Loucy (cell line): ENCODE measurements around the gene TRIM46.

Experiments used
- H2AFZ ChIP-seq: fragments of 200-600 bp; sonication (generic); 2 replicates; pipeline ENCODE4 v1.6.0; 2016; ENCODE audit warnings: antibody characterized with exemption, mild to moderate bottlenecking, low read length, moderate library complexity
- H3F3A ChIP-seq: fragments of 200-600 bp; 2 replicates; pipeline ENCODE4 v1.6.0; 2016; ENCODE audit warnings: antibody characterized with exemption, low read depth, mild to moderate bottlenecking
- H3K27me3 ChIP-seq: fragments of 200-600 bp; sonication (generic); 2 replicates; pipeline ENCODE4 v1.6.1; 2014; ENCODE audit warnings: low read length, mild to moderate bottlenecking; ENCODE audit not compliant: insufficient read depth, poor library complexity, severe bottlenecking
- H3K36me3 ChIP-seq: fragments of 200-600 bp; sonication (generic); 2 replicates; pipeline ENCODE4 v1.6.1; 2016; ENCODE audit warnings: low read length; ENCODE audit not compliant: insufficient read depth
- H3K4me1 ChIP-seq: fragments of 200-600 bp; sonication (generic); 2 replicates; pipeline ENCODE4 v1.5.1; 2014; ENCODE audit warnings: low read length, mild to moderate bottlenecking; ENCODE audit not compliant: insufficient read depth, poor library complexity, severe bottlenecking
- H3K4me2 ChIP-seq: fragments of 200-600 bp; sonication (generic); 2 replicates; pipeline ENCODE4 v1.6.0; 2014; ENCODE audit warnings: antibody characterized with exemption, low read length, low read depth, mild to moderate bottlenecking; ENCODE audit not compliant: poor library complexity, severe bottlenecking
- H3K4me3 ChIP-seq: fragments of 200-600 bp; sonication (generic); 2 replicates; pipeline ENCODE4 v1.5.1; 2014; ENCODE audit warnings: low read length, mild to moderate bottlenecking, mixed read lengths; ENCODE audit not compliant: poor library complexity, severe bottlenecking
- H3K79me2 ChIP-seq: fragments of 200-600 bp; sonication (generic); 2 replicates; pipeline ENCODE4 v1.6.1; 2014; ENCODE audit warnings: low read length; ENCODE audit not compliant: insufficient read depth
- H3K9ac ChIP-seq: fragments of 200-600 bp; sonication (generic); 2 replicates; pipeline ENCODE4 v1.6.0; 2014; ENCODE audit warnings: mild to moderate bottlenecking, low read depth, low read length, moderate library complexity; ENCODE audit not compliant: poor library complexity, severe bottlenecking
- H3K9me2 ChIP-seq: fragments of 200-600 bp; sonication (generic); replicated peaks from 2 replicates; pipeline ENCODE4 v1.6.1; 2016; ENCODE audit warnings: low read depth, low read length, mixed read lengths
- H3K9me3 ChIP-seq: fragments of 200-600 bp; sonication (generic); 2 replicates; pipeline ENCODE4 v1.6.1; 2014; ENCODE audit warnings: mild to moderate bottlenecking, antibody characterized with exemption, low read length, low read depth; ENCODE audit not compliant: insufficient read depth
- H4K20me1 ChIP-seq: fragments of 200-600 bp; sonication (generic); 2 replicates; pipeline ENCODE4 v1.6.0; 2014; ENCODE audit warnings: antibody characterized with exemption, low read length, mild to moderate bottlenecking; ENCODE audit not compliant: insufficient read depth, poor library complexity, severe bottlenecking
- EZH2phosphoT487 ChIP-seq: fragments of 200-600 bp; IDR thresholded peaks from 2 replicates; pipeline ENCODE4 v1.6.1; 2018; ENCODE audit warnings: antibody characterized with exemption, mild to moderate bottlenecking, moderate library complexity, borderline replicate concordance
- TF ChIP-seq, protein P1 (sequence below): fragments of 200-600 bp; sonication (generic); conservative IDR thresholded peaks from 2 replicates; pipeline ENCODE4 v1.5.1; 2014; ENCODE audit warnings: mild to moderate bottlenecking, antibody characterized with exemption, low read length

TRIM46 gene

GRCh38 chr1:155170806-155171205 is 2.8 kb upstream of the TRIM46 start:
- H3K36me3 ChIP-seq = no peaks in the 10 kb centered on the region
- no peak for TF ChIP-seq EZH2phosphoT487
- TF ChIP-seq, protein P1, sequence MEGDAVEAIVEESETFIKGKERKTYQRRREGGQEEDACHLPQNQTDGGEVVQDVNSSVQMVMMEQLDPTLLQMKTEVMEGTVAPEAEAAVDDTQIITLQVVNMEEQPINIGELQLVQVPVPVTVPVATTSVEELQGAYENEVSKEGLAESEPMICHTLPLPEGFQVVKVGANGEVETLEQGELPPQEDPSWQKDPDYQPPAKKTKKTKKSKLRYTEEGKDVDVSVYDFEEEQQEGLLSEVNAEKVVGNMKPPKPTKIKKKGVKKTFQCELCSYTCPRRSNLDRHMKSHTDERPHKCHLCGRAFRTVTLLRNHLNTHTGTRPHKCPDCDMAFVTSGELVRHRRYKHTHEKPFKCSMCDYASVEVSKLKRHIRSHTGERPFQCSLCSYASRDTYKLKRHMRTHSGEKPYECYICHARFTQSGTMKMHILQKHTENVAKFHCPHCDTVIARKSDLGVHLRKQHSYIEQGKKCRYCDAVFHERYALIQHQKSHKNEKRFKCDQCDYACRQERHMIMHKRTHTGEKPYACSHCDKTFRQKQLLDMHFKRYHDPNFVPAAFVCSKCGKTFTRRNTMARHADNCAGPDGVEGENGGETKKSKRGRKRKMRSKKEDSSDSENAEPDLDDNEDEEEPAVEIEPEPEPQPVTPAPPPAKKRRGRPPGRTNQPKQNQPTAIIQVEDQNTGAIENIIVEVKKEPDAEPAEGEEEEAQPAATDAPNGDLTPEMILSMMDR = no peak
- no peak overlapping the region for H3K9ac ChIP-seq
- no peaks in the 10 kb centered on the region for H3F3A ChIP-seq
- no peak overlapping the region for H3K4me3 ChIP-seq
- H4K20me1 ChIP-seq = no peaks in the 10 kb centered on the region
- H3K4me1 ChIP-seq = peaks cover 20% of the 10 kb centered on the region
- no peak overlapping the region for H2AFZ ChIP-seq
- peaks cover 19% of the 10 kb centered on the region for H3K79me2 ChIP-seq
- H3K4me2 ChIP-seq = no peak overlapping the region
- H3K9me2 ChIP-seq = no peaks in the 10 kb centered on the region
- no peaks in the 10 kb centered on the region for H3K27me3 ChIP-seq
- no peaks in the 10 kb centered on the region for H3K9me3 ChIP-seq

DNA sequence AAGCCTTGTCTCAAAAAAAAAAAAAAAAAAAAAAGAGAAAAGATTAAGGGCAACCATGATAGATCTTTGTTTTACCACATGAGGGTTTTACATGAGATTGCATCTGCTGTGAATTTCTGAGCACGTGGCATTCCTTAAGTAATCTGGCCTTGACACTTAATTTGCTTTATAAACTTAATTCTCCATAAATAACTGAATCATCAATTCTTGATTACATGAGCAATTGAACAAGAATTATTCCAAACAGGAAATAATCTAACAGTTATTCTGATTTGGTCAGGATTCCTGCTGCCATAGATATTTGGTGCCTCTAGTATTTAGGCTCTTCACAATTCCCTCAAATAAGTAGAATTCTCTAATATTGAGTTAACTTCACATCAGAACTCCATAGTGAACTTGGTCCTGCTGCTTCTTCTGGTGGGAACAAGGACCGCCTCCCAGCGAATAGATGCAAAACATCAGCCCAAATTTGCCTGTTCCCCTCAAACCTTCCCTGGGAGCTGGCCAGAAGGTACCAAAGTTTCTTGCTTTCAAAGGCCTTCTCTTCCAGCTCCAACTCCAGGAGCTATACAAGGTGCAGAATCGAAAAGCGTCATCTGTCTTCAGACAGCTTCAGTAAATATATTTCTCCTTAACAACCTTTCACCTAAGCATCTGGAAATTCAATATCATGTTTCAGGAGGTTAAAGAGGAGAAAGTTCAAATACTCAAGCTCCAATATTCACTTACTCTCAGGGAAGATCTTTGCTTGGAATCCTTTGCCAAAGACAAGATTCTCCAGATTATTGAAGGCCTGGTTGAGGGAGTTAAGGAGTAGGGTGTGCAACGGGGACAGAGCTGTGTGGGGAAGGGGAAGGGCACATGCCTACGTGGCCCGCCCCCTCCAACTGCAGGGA is 1.6 kb upstream of the TRIM46 start:
- TF ChIP-seq EZH2phosphoT487 = no peak
- TF ChIP-seq, protein P1 = no peak
- Histone ChIP-seq H4K20me1 (no peaks in the 10 kb centered on the region), H3K9me2 (no peaks in the 10 kb centered on the region), H3K36me3 (no peaks in the 10 kb centered on the region), H3K79me2 (peaks cover 19% of the 10 kb centered on the region), H3K9me3 (no peaks in the 10 kb centered on the region), H3K27me3 (no peaks in the 10 kb centered on the region), H3F3A (peaks cover 5% of the 10 kb centered on the region), H3K4me2 (peak overlapping the region; percentile 92), H3K9ac (peak overlapping the region; percentile 94), H3K4me1 (peaks cover 30% of the 10 kb centered on the region), H3K4me3 (peak overlapping the region; percentile 86), H2AFZ (peak overlapping the region; percentile 98)

DNA sequence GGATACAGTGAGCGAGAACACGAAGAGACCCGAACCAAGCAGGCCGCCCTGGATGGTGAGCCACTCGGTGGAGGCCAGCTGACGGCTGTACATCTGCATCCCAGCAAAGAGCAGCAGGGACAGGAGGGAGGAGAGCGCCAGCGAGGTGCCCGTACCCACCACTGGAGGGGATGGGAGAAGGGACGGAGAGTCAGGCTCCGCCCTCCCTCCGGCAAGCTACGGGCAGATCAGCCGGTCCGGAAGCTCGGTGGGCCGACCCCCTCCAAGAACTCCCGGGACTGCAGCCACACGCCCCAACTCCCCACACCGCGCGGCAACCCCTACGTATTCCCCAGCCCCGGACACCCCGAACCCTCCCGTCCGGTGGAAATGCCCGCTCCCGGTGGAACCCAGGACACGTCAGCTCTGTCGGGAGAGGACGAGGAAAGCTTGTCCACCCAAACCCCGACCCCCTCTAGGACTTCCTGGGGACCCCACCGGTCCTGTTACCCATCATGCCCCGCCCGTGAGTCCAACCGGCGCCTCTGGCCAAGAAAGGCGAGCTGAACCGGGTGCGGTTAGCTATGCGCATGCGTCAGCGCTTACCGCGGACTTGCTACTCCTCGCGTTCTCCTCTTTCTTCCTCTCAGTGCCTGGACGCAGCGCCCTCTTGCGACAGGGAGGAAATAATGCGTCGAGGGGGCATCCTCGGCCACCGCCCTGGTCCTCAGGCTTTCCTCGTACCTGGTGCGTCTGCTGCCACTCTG is 744 bp upstream of the TRIM46 start, which contains the start of gene KRTCAP2:
Gene KRTCAP2 (minus strand): TSS at position 573 of the 746 bp plus-strand sequence. CDS start 80 bp downstream, at position 493.
- H3K4me2 ChIP-seq = peak within 1 kb of the TSS; percentile 92
- H2AFZ ChIP-seq = peak within 1 kb of the TSS; percentile 98
- H4K20me1 ChIP-seq = no peaks in the 10 kb centered on the region
- no peaks in the 10 kb centered on the region for H3K27me3 ChIP-seq
- no peaks in the 10 kb centered on the region for H3K9me3 ChIP-seq
- H3K36me3 ChIP-seq = no peaks in the 10 kb centered on the region
- peak within 1 kb of the TSS; percentile 94 for H3K9ac ChIP-seq
- H3F3A ChIP-seq = peaks cover 5% of the 10 kb centered on the region
- peaks cover 27% of the 10 kb centered on the region for H3K4me1 ChIP-seq
- H3K4me3 ChIP-seq = peak within 1 kb of the TSS; percentile 86
- no peak for TF ChIP-seq EZH2phosphoT487
- TF ChIP-seq, protein P1 = peak; percentile 83
- no peaks in the 10 kb centered on the region for H3K9me2 ChIP-seq
- peaks cover 19% of the 10 kb centered on the region for H3K79me2 ChIP-seq
